Measurements from ENCODE around the gene C3orf49.

Gene C3orf49

GRCh38 chr3:63892773-63893352 lies 73.8 kb downstream of the C3orf49 start:
- DNase-seq = no peak

GRCh38 chr3:63895422-63896189 lies 76.5 kb downstream of the C3orf49 start:
- no peak for DNase-seq

GRCh38 chr3:63896332-63897030 lies 77.4 kb downstream of the C3orf49 start:
- DNase-seq = no peak

Measured in GDM1 (cell line).